OCI-LY1 (cell line): ENCODE data around the gene SZT2.

Experiments
- H2AFZ ChIP-seq: fragments of 200-600 bp; sonication (generic), shearing (Covaris generic); 2 replicates; pipeline ENCODE4 v1.6.0; 2014; ENCODE audit warnings: antibody characterized with exemption, mild to moderate bottlenecking, low read length
- H3F3A ChIP-seq: fragments of 200-600 bp; sonication (generic), shearing (Covaris generic); 2 replicates; pipeline ENCODE4 v1.6.0; 2014; ENCODE audit warnings: mild to moderate bottlenecking, antibody characterized with exemption, low read length, moderate library complexity; ENCODE audit not compliant: insufficient read depth
- H3K27ac ChIP-seq: fragments of 200-600 bp; sonication (generic); 2 replicates; pipeline ENCODE4 v1.5.1; 2014; ENCODE audit warnings: low read length, mixed run types, mild to moderate bottlenecking, low read depth; ENCODE audit not compliant: poor library complexity, severe bottlenecking
- H3K27me3 ChIP-seq: fragments of 200-600 bp; sonication (generic); 2 replicates; pipeline ENCODE4 v1.6.0; 2014; ENCODE audit warnings: antibody characterized with exemption, mild to moderate bottlenecking, low read length, moderate library complexity; ENCODE audit not compliant: insufficient read depth
- H3K36me3 ChIP-seq: fragments of 200-600 bp; sonication (generic); 2 replicates; pipeline ENCODE4 v1.6.1; 2014; ENCODE audit warnings: mild to moderate bottlenecking, antibody characterized with exemption, low read length, moderate library complexity, mixed read lengths; ENCODE audit not compliant: insufficient read depth
- H3K4me1 ChIP-seq: fragments of 200-600 bp; sonication (generic); 2 replicates; pipeline ENCODE4 v1.5.1; 2014; ENCODE audit warnings: mild to moderate bottlenecking, low read length, moderate library complexity; ENCODE audit not compliant: insufficient read depth, severe bottlenecking
- H3K4me2 ChIP-seq: fragments of 200-600 bp; sonication (generic), shearing (Covaris generic); 2 replicates; pipeline ENCODE4 v1.6.1; 2014; ENCODE audit warnings: low read length
- H3K4me3 ChIP-seq: fragments of 200-600 bp; sonication (generic); 2 replicates; pipeline ENCODE4 v1.5.1; 2014; ENCODE audit warnings: low read length, low read depth, mild to moderate bottlenecking, mixed read lengths; ENCODE audit not compliant: poor library complexity, severe bottlenecking
- H3K79me2 ChIP-seq: fragments of 200-600 bp; shearing (Covaris generic); 2 replicates; pipeline ENCODE4 v1.6.1; 2016; ENCODE audit warnings: mixed run types, low read length, mixed read lengths; ENCODE audit not compliant: insufficient read depth
- H3K9ac ChIP-seq: fragments of 200-600 bp; sonication (generic), shearing (Covaris generic); 2 replicates; pipeline ENCODE4 v1.6.1; 2014; ENCODE audit warnings: mild to moderate bottlenecking, low read length, mixed read lengths
- H3K9me2 ChIP-seq: fragments of 200-600 bp; sonication (generic), shearing (Covaris generic); 2 replicates; pipeline ENCODE4 v1.6.1; 2014; ENCODE audit warnings: low read depth, mild to moderate bottlenecking, low read length, mixed read lengths
- H3K9me3 ChIP-seq: fragments of 200-600 bp; shearing (Covaris generic); 2 replicates; pipeline ENCODE4 v1.6.1; 2014; ENCODE audit warnings: low read length, mixed read lengths
- H4K20me1 ChIP-seq: fragments of 200-600 bp; sonication (generic), shearing (Covaris generic); 2 replicates; pipeline ENCODE4 v1.6.0; 2016; ENCODE audit warnings: mild to moderate bottlenecking, low read length; ENCODE audit not compliant: insufficient read depth
- EZH2 ChIP-seq: fragments of 200-600 bp; sonication (generic), shearing (Covaris generic); IDR thresholded peaks from 2 replicates; pipeline ENCODE4 v1.8.0; 2017; ENCODE audit warnings: borderline replicate concordance, mixed run types, mild to moderate bottlenecking, antibody characterized with exemption, low read length, moderate library complexity, mixed read lengths
- TF ChIP-seq, protein P1 (sequence below): fragments of 200-600 bp; sonication (generic), shearing (Covaris generic); IDR thresholded peaks from 2 replicates; pipeline ENCODE4 v1.5.1; 2017; ENCODE audit warnings: mild to moderate bottlenecking, antibody characterized with exemption, low read length, moderate library complexity, mixed read lengths

Gene SZT2

DNA sequence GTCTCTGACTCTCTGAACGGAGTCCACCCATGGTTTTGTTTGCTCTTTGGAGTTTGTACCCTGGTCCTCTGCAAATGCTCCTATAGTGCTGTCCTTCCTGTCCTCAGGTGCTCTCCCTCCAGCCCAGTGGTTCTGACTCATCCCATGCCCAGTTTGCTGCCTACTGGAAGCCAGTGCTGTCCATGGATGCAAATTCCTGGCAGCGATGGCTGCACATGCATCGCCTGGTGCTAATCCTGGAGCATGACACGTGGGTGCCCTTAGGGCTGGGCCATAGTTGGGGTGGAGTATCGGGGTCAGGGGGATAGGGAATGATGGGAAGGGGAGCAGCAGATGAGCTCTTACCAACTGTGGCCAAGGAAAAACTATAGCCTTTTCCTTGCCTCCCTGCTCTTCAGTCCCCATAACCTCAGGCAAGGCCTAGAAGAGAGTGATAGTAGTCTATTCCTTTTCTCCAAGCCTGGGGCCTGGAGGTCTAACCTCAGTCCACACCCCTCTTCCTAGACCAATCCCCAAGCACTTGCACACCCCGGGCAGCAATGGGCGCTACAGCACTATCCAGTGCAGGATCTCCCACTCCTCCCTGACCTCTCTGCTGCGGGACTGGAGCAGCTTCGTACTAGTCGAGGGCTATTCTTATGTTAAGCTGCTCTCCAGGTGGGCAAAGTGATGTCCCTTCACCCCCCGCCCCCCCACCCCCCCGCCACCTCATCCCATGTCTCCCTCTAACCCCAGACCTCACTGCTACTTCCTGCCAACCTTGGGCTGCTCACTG is 32.5 kb downstream of the SZT2 start:
- TF ChIP-seq EZH2 = no peak
- TF ChIP-seq, protein P1, sequence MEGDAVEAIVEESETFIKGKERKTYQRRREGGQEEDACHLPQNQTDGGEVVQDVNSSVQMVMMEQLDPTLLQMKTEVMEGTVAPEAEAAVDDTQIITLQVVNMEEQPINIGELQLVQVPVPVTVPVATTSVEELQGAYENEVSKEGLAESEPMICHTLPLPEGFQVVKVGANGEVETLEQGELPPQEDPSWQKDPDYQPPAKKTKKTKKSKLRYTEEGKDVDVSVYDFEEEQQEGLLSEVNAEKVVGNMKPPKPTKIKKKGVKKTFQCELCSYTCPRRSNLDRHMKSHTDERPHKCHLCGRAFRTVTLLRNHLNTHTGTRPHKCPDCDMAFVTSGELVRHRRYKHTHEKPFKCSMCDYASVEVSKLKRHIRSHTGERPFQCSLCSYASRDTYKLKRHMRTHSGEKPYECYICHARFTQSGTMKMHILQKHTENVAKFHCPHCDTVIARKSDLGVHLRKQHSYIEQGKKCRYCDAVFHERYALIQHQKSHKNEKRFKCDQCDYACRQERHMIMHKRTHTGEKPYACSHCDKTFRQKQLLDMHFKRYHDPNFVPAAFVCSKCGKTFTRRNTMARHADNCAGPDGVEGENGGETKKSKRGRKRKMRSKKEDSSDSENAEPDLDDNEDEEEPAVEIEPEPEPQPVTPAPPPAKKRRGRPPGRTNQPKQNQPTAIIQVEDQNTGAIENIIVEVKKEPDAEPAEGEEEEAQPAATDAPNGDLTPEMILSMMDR = no peak
- Histone ChIP-seq H4K20me1 (no peaks in the 10 kb centered on the region), H3K4me1 (no peaks in the 10 kb centered on the region), H3K79me2 (no peaks in the 10 kb centered on the region), H2AFZ (no peak overlapping the region), H3K9ac (no peak overlapping the region), H3K27ac (no peak overlapping the region), H3K4me2 (no peak overlapping the region), H3K4me3 (no peak overlapping the region), H3F3A (no peaks in the 10 kb centered on the region), H3K9me3 (no peaks in the 10 kb centered on the region), H3K27me3 (no peaks in the 10 kb centered on the region), H3K9me2 (no peaks in the 10 kb centered on the region), H3K36me3 (peaks cover 82% of the 10 kb centered on the region)

DNA sequence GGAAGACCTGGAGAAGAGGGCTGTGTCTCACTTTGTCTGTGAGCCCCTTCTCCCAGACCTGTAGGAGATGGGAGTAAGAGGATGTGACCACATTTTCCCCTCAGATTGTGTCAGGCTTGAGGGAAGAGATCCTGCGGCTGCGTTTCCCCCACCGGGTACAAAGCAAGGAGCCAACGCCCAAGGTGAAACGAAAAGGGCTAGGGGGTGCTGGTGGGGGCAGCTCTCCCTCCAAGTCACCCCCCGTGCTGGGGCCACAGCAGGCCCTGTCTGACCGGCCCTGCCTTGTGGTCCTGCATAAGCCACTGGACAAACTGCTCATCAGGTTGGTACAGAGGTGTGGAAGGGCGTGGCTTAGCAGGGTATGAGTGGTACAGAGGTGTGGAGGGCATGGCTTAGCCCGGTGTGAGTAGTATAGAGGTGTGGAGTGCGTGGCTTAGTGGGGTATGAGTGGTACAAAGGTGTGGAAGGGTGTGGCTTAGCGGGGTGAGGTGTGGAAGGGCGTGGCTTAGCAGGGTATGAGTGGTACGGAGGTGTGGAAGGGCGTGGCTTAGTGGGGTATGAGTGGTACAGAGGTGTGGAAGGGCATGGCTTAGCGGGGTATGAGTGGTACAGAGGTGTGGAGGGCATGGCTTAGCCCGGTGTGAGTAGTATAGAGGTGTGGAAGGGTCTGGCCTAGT is 33.4 kb downstream of the SZT2 start:
- no peak overlapping the region for H2AFZ ChIP-seq
- no peaks in the 10 kb centered on the region for H3K9me2 ChIP-seq
- no peak for TF ChIP-seq EZH2
- TF ChIP-seq, protein P1 = no peak
- H3K9ac ChIP-seq = no peak overlapping the region
- H3K9me3 ChIP-seq = no peaks in the 10 kb centered on the region
- no peaks in the 10 kb centered on the region for H3K27me3 ChIP-seq
- H4K20me1 ChIP-seq = no peaks in the 10 kb centered on the region
- H3K4me1 ChIP-seq = no peaks in the 10 kb centered on the region
- no peak overlapping the region for H3K4me2 ChIP-seq
- H3K79me2 ChIP-seq = no peaks in the 10 kb centered on the region
- H3F3A ChIP-seq = no peaks in the 10 kb centered on the region
- no peak overlapping the region for H3K27ac ChIP-seq
- peaks cover 84% of the 10 kb centered on the region for H3K36me3 ChIP-seq
- H3K4me3 ChIP-seq = no peak overlapping the region

DNA sequence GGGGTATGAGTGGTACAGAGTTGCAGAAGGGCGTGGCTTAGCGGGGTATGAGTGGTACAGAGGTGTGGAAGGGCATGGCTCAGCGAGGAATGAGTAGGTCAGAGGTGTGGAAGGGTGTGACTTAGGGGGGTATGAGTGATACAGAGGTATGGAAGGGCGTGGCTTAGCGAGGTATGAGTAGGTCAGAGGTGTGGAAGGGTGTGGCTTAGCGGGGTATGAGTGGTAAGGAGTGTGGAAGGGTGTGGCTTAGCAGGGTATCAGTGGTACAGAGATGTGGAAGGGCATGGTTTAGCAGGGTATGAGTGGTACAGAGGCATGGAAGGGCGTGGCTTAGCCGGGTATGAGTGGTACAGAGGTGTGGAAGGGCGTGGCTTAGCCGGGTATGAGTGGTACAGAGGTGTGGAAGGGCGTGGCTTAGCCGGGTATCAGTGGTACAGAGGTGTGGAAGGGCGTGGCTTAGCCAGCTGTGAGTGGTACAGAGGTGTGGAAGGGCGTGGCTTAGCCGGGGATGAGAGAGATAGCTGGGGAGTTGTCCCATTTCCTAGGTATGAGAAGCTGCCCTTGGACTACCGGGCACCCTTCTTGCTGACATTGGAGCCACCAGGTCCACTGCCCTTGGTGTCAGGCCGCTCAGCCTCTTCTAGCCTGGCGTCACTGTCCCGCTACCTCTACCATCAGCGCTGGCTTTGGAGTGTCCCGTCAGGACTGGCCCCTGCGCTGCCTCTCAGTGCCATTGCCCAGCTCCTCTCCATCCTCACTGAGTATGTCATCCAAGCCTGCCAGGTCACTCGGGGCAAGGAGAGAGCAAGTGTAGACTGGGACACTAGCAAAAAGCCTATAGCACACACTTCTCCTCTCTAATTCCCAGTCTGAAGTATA is 34.2 kb downstream of the SZT2 start:
- Histone ChIP-seq H3K9me3 (no peaks in the 10 kb centered on the region), H2AFZ (no peak overlapping the region), H3K27me3 (no peaks in the 10 kb centered on the region), H3K4me2 (no peak overlapping the region), H3K4me1 (no peaks in the 10 kb centered on the region), H3K9me2 (no peaks in the 10 kb centered on the region), H3K79me2 (no peaks in the 10 kb centered on the region), H3K27ac (no peak overlapping the region), H3K36me3 (peaks cover 86% of the 10 kb centered on the region), H3K9ac (no peak overlapping the region), H4K20me1 (no peaks in the 10 kb centered on the region), H3F3A (no peaks in the 10 kb centered on the region), H3K4me3 (no peak overlapping the region)
- TF ChIP-seq, protein P1 = no peak
- TF ChIP-seq EZH2 = no peak
